ENCODE data around the gene NPIPB8.
"Not testable (repeated sequence)": the region's sequence is repeated elsewhere in the genome, so short reads cannot be mapped to it uniquely, and the experiment has no call there.

Gene NPIPB8

DNA sequence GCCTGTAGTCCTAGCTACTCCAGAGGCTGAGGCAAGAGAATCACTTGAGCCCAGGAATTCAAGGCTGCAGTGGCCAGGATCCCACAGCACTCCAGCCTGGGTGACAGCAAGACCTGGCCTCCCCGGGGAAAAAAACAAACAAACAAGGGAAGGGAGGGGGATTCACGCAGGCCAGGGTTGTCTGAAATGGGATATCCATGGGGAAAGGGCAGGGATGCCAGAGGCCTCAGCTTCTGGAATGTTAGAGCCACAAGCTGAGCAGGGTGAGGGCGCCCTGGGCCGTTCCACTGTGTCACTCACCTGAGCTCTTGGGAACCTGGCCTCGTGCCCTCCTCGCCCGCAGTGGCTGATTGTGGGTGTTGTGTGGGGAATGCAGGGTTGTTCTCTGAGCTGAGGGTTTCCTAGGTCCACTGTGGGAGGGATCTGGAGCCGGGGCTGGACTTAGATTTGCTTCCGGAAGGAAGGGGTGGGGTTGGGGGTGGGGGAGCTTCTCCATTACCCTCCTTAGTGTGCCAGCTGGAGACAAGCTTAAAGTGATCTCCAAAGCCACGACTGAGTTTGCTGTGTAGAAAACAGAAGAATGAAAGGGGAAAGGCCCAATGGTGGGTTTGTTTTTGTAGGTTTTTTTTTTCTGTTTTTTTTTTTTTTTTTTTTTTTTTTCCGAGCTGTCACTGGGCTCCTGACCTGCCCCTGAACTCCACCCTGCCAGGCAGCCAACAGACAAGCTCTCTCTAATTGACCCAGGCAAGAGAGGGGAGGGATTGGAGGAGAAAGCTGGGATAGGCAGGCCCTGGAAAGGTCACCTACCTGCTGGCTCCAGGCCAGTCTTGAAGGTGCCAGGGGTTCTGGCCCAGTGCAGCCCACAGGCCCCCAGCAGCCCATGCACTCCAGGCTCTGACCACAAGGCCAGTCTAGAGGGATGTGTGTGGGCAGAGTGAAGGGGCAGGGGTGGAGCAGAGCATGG, 28.0 kb upstream of the NPIPB8 start, which contains the start of gene SULT1A1:
TSS of gene SULT1A1 (minus strand) at position 414 of the 964 bp plus-strand sequence. CDS start 1,189 bp downstream, outside the sequence.
- DNase-seq (ENCODE audit: low read depth), result peak; percentile 40
- TF ChIP-seq, protein P1, sequence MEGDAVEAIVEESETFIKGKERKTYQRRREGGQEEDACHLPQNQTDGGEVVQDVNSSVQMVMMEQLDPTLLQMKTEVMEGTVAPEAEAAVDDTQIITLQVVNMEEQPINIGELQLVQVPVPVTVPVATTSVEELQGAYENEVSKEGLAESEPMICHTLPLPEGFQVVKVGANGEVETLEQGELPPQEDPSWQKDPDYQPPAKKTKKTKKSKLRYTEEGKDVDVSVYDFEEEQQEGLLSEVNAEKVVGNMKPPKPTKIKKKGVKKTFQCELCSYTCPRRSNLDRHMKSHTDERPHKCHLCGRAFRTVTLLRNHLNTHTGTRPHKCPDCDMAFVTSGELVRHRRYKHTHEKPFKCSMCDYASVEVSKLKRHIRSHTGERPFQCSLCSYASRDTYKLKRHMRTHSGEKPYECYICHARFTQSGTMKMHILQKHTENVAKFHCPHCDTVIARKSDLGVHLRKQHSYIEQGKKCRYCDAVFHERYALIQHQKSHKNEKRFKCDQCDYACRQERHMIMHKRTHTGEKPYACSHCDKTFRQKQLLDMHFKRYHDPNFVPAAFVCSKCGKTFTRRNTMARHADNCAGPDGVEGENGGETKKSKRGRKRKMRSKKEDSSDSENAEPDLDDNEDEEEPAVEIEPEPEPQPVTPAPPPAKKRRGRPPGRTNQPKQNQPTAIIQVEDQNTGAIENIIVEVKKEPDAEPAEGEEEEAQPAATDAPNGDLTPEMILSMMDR (conservative IDR thresholded peaks at IDR 0.05; ENCODE audit: low read depth, low read length), result no peak
- H3K4me3 ChIP-seq (ENCODE audit: low read depth, low read length), result peak within 1 kb of the TSS; percentile 37

DNA sequence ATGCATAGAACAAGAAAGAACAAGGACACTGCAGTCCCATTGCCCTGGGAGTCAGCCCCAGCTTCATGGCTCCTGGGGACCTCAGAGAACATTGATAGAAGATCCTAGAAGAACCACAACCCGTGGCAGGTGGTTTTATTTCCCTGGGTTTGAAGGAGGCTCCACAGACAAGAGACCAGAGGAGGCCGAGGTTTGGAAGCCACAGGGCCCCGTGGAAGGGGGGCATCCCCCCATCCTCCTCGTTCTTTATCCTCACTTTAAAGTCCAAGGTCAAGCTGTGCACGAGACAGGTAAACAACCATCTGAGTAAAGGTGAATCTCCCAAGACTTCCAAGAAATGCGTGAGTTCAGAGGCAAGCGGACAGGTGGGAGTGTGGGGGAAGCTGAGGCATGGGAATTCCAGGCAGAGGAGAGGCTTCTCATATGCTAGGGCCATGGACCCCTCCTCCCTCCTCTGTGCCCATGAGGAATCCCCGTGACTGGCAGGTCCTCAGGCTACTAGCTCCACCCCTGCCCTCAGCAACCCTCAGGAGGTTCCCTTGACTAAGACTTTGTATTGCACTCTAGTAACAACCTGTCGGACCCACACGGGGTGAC, 27.2 kb upstream of the NPIPB8 start:
- DNase-seq (ENCODE audit: low read depth), result no peak
- TF ChIP-seq, protein P1 (conservative IDR thresholded peaks at IDR 0.05; ENCODE audit: low read depth, low read length), result no peak
- H3K4me3 ChIP-seq (ENCODE audit: low read depth, low read length), result no peak overlapping the region

DNA sequence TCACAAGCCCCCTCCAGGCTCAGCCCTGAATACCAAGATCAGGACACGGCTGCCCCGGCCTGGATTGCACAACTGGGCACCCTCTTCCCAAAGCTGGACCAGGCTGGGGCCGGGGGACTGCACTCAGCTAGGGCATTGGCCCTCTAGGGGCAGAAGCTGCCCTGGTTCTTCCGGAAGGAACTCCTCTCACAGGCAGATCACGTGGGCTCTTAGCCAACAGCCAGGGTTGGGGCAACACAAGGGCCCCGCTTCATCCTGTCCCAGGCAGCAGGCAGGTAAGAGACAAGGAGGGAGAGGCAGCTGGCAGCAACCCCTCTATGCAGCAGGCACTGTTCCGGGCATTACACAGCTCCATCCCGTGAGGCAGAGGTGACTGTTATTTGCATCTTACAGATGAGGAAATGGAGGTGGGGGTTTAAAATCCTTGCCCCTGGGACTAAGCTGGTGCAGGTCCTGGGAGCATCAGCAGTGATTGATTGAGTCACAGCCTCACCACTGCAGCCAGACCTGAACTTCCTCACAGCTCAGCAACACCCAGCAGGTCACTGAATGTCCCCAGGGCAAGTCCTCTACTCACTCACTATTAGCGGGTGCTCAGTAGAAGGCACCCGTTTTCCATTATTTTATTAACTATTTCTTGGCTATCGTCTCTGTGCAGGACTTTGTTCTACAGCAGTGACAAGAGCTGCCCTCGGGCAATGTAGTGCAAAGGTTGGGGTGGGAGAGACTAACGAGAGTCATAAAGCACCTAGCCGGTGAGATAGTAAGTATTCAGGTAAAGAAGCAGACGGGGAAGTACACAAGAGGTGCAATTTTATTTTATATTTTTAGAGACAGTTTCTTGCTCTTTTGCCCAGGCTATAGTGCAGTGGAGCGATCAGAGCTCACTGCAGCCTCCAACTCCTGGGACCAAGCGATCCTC, 25.2 kb upstream of the NPIPB8 start:
- DNase-seq (ENCODE audit: low read depth), result not testable (repeated sequence)

DNA sequence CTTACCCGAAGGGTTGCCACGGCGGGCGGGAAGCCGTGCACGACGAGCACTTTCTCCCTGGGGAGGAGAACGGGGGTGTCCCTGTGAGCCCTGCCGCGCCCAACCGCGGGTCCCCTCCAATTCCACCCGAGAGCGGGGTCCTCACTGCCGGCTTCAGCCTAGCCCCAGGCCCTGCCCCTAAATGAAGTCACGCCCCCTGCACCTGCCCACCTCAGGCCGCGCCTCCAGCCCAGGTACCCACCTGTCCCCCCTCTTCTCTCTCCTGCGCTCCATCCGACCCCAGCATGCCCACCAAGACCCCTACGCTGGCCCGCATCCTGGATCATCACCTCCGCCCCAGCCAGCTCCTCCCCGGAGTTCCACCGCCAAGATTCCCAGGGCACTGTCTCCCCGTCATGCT, 24.0 kb upstream of the NPIPB8 start:
- not testable (repeated sequence) for DNase-seq (ENCODE audit: low read depth); H3K4me3 ChIP-seq (ENCODE audit: low read depth, low read length)

More for the DNA sequence above, 25.2 kb upstream of the NPIPB8 start:
- H3K4me3 ChIP-seq (ENCODE audit: low read depth, low read length), result not testable (repeated sequence)

DNA sequence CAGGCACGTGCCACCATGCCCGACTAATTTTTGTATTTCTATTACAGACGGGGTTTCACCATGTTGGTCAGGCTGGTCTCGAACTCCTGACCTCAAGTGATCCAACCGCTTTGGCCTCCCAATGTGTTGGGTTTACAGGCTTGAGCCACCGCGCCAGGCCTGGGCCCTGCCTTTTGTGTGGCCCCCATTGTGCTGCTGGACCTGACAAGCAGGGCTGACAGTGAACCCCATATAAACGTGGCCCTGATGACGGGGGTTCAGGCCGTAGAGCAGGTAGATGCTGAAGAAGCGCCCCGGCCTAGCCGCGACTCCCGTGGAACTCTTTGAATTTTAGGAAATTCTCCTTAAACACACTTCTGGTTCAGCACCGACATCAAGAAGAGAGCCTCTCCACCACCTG, 23.3 kb upstream of the NPIPB8 start:
- H3K4me3 ChIP-seq (ENCODE audit: low read depth, low read length); DNase-seq (ENCODE audit: low read depth): not testable (repeated sequence)

DNA sequence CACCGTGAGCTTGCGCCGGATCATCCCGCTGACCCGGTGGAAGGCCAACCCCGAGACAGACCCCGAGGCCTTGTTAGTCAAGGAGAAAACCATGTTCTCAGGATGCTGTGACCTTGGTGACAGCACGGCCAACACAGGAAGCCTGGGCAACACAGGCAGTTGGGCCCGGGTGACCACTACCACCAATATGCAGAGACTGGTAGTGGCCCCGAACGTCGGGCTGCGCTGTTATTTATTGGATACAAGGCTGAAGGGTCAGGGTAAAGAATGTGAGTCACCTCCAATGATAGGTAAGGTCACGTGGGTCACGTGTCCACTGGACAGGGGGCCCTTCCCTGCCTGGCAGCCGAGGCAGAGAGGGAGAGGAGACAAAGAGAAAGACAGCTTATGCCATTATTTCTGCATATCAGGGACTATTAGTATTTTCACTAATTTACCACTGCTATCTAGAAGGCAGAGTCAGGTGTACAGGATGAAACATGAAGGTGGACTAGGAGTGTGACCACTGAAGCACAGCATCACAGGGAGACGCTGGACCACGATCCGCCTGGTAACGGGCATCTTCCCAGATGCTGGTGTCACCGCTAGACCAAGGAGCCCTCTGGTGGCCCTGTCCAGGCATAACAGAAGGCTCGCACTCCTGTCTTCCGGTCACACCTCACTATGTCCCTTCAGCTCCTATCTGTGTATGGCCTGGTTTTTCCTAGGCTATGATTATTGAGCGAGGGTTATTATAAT, 22.2 kb upstream of the NPIPB8 start:
- TF ChIP-seq, protein P1 (conservative IDR thresholded peaks at IDR 0.05; ENCODE audit: low read depth, low read length), result peak; percentile 64
- H3K4me3 ChIP-seq (ENCODE audit: low read depth, low read length), result not testable (repeated sequence)
- peak; percentile 50 for DNase-seq (ENCODE audit: low read depth)

DNA sequence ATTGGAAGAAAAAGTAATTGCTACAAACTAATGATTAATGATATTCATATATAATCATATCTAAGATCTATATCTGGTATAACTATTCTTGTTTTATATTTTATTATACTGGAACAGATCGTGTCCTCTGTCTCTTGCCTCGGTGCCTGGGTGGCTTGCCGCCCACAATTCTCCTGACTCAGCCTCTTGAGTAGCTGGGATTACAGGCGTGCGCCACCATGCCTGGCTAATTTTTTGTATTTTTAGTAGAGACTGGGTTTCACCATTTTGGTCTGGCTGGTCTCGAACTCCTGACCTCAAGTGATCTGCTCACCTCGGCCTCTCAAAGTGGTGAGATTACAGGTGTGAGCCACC, 21.7 kb upstream of the NPIPB8 start:
- H3K4me3 ChIP-seq (ENCODE audit: low read depth, low read length); DNase-seq (ENCODE audit: low read depth): not testable (repeated sequence)

DNA sequence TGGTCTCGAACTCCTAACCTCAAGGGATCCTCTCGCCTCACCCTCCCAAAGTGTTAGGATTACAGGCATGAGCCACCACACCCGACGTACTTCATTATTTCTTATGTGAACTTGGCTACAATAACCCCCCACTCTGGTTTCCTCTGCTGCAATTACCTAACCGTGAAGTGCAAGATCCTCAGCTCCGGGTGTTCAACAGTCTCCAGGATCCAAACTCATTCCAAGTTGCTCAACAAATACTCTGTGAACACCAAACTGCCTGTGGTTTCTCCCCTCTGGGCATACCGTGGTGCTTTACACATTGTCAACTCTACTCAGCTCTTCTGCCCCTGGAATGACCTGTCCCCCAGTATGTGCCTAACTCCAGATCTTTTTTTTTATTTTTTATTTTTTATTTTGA, 21.2 kb upstream of the NPIPB8 start:
- no peak for DNase-seq (ENCODE audit: low read depth)
- no peak overlapping the region for H3K4me3 ChIP-seq (ENCODE audit: low read depth, low read length)
- TF ChIP-seq, protein P1 (conservative IDR thresholded peaks at IDR 0.05; ENCODE audit: low read depth, low read length), result no peak

All from choroid plexus epithelial cell (primary cell).